Esophagus squamous epithelium (tissue), 5 donors: Measurements from ENCODE around the gene KCNG2. TPM values are rescaled to one million over a fixed set of nuclear protein-coding genes. Genes with fewer than 3 reads are reported as not detected.

Experiments
- DNase-seq: peaks from one replicate; lab custom pipeline; 2025; lab: John Stamatoyannopoulos, UW
- H3K27ac ChIP-seq, 4 donors: fragments of 200-600 bp; sonication (generic); one replicate each; pipeline ENCODE4 v1.5.1; 2016 to 2019; ENCODE audit warnings: mild to moderate bottlenecking in 1 of 4
- H3K27me3 ChIP-seq, 4 donors: fragments of 200-600 bp; sonication (generic); 1 replicate in 3 of 4; 2 replicates in 1 of 4; pipeline versions ENCODE4 v1.5.1 to v1.6.0; 2017 to 2021; ENCODE audit warnings: antibody characterized with exemption in 1 of 4
- H3K36me3 ChIP-seq, 3 donors: fragments of 200-600 bp; sonication (generic); one replicate each; pipeline ENCODE4 v1.5.1; 2016 to 2019
- H3K4me1 ChIP-seq, 3 donors: fragments of 200-600 bp; sonication (generic); one replicate each; pipeline ENCODE4 v1.5.1; 2017 to 2019
- H3K4me3 ChIP-seq, 4 donors: fragments of 200-600 bp; sonication (generic); 1 replicate in 3 of 4; 2 replicates in 1 of 4; pipeline ENCODE4 v1.5.1; 2016 to 2019; ENCODE audit warnings: mild to moderate bottlenecking in 2 of 4, moderate library complexity in 1 of 4
- H3K9me3 ChIP-seq, 3 donors: fragments of 200-600 bp; sonication (generic); one replicate each; pipeline ENCODE4 v1.5.1; 2016 to 2019
- CTCF ChIP-seq, 6 experiments: fragments of 450-650 bp in 4 of 6; fragments of 200-600 bp in 2 of 6; sonication (generic) in 2 of 6; IDR thresholded peaks; one replicate each; pipeline ENCODE4 v1.5.1; 2016 to 2019; ENCODE audit warnings: antibody characterized with exemption in 6 of 6, mild to moderate bottlenecking in 4 of 6, moderate library complexity in 4 of 6
- POLR2A ChIP-seq, 4 donors: fragments of 450-650 bp; IDR thresholded peaks; one replicate each; pipeline ENCODE4 v1.6.1; 2017; ENCODE audit warnings: antibody characterized with exemption in 4 of 4, mild to moderate bottlenecking in 4 of 4, moderate library complexity in 3 of 4
- WGBS, 2 donors: methylation state at CpG; one replicate each; pipeline ENCODE4 v1.1.5; 2018; 5-methylcytosine and 5-hydroxymethylcytosine counted together
- intact Hi-C: fragments of 100-400 bp; cut with DNase I; formaldehyde crosslinking; loops from one replicate; pipeline ENCODE4 v1.15.0; 2022
- total RNA-seq, 4 donors: library from RNA; depleted of rRNA; stranded (reverse); fragments of >200 nt; gene quantifications; one replicate each; pipeline ENCODE4 v1.1.0, GENCODE V29; 2016
- donor health status: DM: yes; HTN: yes; CAD: no.

Gene KCNG2
- total RNA-seq, 4 donors from 2014 or later = 0.19 TPM; not detected in 3

GRCh38 chr18:79917853-79918614 lies 120.3 kb downstream of the KCNG2 start:
- no peaks in the 10 kb centered on the region for H3K4me1 ChIP-seq
- H3K27ac ChIP-seq = no peak overlapping the region
- no peak overlapping the region for H3K4me3 ChIP-seq
- intact Hi-C loops = no loop called here
- DNase-seq = no peak
- H3K36me3 ChIP-seq = peaks cover 8 to 75% (median 13%) of the 10 kb centered on the region in 3 donors
- 87 to 97% methylated on average over 10 to 18 of the region's 25 CpGs for WGBS, 2 donors
- H3K27me3 ChIP-seq = no peaks in the 10 kb centered on the region
- H3K9me3 ChIP-seq = no peaks in the 10 kb centered on the region
- TF ChIP-seq POLR2A (IDR thresholded peaks at IDR 0.05) (no peak), CTCF (IDR thresholded peaks at IDR 0.05) (no peak)

- Histone ChIP-seq H3K36me3 (peaks cover 8 to 74% (median 13%) of the 10 kb centered on the region in 3 donors), H3K27ac (no peak overlapping the region), H3K4me3 (no peak overlapping the region), H3K4me1 (no peaks in the 10 kb centered on the region), H3K9me3 (no peaks in the 10 kb centered on the region), H3K27me3 (no peaks in the 10 kb centered on the region)
- TF ChIP-seq POLR2A (IDR thresholded peaks at IDR 0.05) = no peak
- no peak for TF ChIP-seq CTCF (IDR thresholded peaks at IDR 0.05)
- WGBS, 2 donors = 91 to 100% methylated on average over 2 to 8 of the region's 20 CpGs
- no peak for DNase-seq
- intact Hi-C loops = no loop called here
Observed at GRCh38 chr18:79918615-79919011, 120.9 kb downstream of the KCNG2 start.

- 86 to 94% methylated on average over 5 to 15 of the region's 19 CpGs for WGBS, 2 donors
- intact Hi-C loops = no loop called here
- Histone ChIP-seq H3K9me3 (no peaks in the 10 kb centered on the region), H3K36me3 (peaks cover 8 to 74% (median 13%) of the 10 kb centered on the region in 3 donors), H3K4me3 (no peak overlapping the region), H3K27ac (no peak overlapping the region), H3K4me1 (no peaks in the 10 kb centered on the region), H3K27me3 (no peaks in the 10 kb centered on the region)
- no peak for DNase-seq
- TF ChIP-seq POLR2A (IDR thresholded peaks at IDR 0.05) (no peak), CTCF (IDR thresholded peaks at IDR 0.05) (no peak)
Observed at GRCh38 chr18:79919089-79919488, 121.4 kb downstream of the KCNG2 start.

GRCh38 chr18:79921984-79922965 lies 124.5 kb downstream of the KCNG2 start:
- TF ChIP-seq CTCF (IDR thresholded peaks at IDR 0.05) (no peak), POLR2A (IDR thresholded peaks at IDR 0.05) (no peak)
- WGBS, 2 donors = 91 to 94% methylated on average over 17 of the region's 24 CpGs
- Histone ChIP-seq H3K27ac (no peak overlapping the region), H3K4me1 (peaks cover 0 to 11% (median 0%) of the 10 kb centered on the region in 3 donors), H3K36me3 (peaks cover 8 to 73% (median 10%) of the 10 kb centered on the region in 3 donors), H3K9me3 (no peaks in the 10 kb centered on the region), H3K4me3 (no peak overlapping the region), H3K27me3 (no peaks in the 10 kb centered on the region)
- DNase-seq = no peak
- intact Hi-C loops = no loop called here
